K562 (cell line): ENCODE data around the gene N4BP2. TPM values are rescaled to one million over a fixed set of nuclear protein-coding genes. Genes with fewer than 3 reads are reported as not detected.

Experiments
- ADNP ChIP-seq: fragments of 200-800 bp; sonication (Bioruptor generic); IDR thresholded peaks from 2 replicates; pipeline ENCODE4 v1.6.1; 2016; ENCODE audit warnings: missing genetic modification characterization, missing compliant biosample characterization
- EP400 ChIP-seq: fragments of 450-650 bp; IDR thresholded peaks from 2 replicates; pipeline ENCODE4 v1.6.1; 2017; ENCODE audit warnings: antibody characterized with exemption, mild to moderate bottlenecking, moderate library complexity
- FOXJ3 ChIP-seq: sonication (generic); formaldehyde crosslinking; IDR thresholded peaks from 2 replicates; pipeline ENCODE4 v1.4.0; 2020; ENCODE audit warnings: mild to moderate bottlenecking, missing genetic modification reagents
- HMBOX1 ChIP-seq: sonication (generic); IDR thresholded peaks from 2 replicates; pipeline ENCODE4 v1.6.1; 2016
- ILK ChIP-seq: fragments of 450-650 bp; IDR thresholded peaks from 2 replicates; pipeline ENCODE4 v1.6.1; 2016; ENCODE audit warnings: missing genetic modification characterization, low read depth, mild to moderate bottlenecking, missing compliant biosample characterization, moderate library complexity, borderline replicate concordance
- NCOA1 ChIP-seq: fragments of 450-650 bp; IDR thresholded peaks from 2 replicates; pipeline ENCODE4 v1.6.1; 2016; ENCODE audit warnings: low read depth
- NCOA2 ChIP-seq, 2 experiments: fragments of 450-650 bp; IDR thresholded peaks; 2 replicates each; pipeline ENCODE4 v1.6.1; 2018; ENCODE audit warnings: mild to moderate bottlenecking in 2 of 2, moderate library complexity in 1 of 2; ENCODE audit not compliant: partially characterized antibody in 2 of 2
- RCOR1 ChIP-seq, 2 experiments: IDR thresholded peaks; 2 replicates each; pipeline ENCODE4 v1.6.1; 2012; ENCODE audit warnings: low read depth in 2 of 2, low read length in 2 of 2, borderline replicate concordance in 1 of 2, improper control_type of control experiment in 1 of 2
- TCF7 ChIP-seq: sonication (generic); IDR thresholded peaks from 2 replicates; pipeline ENCODE4 v1.6.1; 2016; ENCODE audit warnings: antibody characterized with exemption, borderline replicate concordance
- ZBTB17 ChIP-seq: fragments of 450-650 bp; formaldehyde crosslinking; IDR thresholded peaks from 2 replicates; pipeline ENCODE4 v1.4.0; 2020; ENCODE audit warnings: mild to moderate bottlenecking
- ZNF324 ChIP-seq: fragments of 250-450 bp; sonication (Bioruptor Pico); IDR thresholded peaks from 2 replicates; pipeline ENCODE4 v1.4.0; 2020; ENCODE audit warnings: mild to moderate bottlenecking
- ZNF436 ChIP-seq: fragments of 250-450, 450-650 bp; sonication (Bioruptor Pico); formaldehyde crosslinking; IDR thresholded peaks from 2 replicates; pipeline ENCODE4 v1.7.0; 2020; ENCODE audit warnings: mild to moderate bottlenecking
- ZNF507 ChIP-seq: conservative IDR thresholded peaks from 2 replicates; pipeline ENCODE4 v1.6.1; 2017; ENCODE audit warnings: missing genetic modification characterization, missing compliant biosample characterization
- polyA plus RNA-seq, 8 experiments: library from polyadenylated mRNA; depleted of rRNA in 4 of 8; stranded (reverse) in 5 of 8; unstranded in 3 of 8; fragments of >200 nt; fragmentation: Nextera tagmentation in 2 of 8; fragmentation: Illumina TruSeq in 1 of 8; extraction: Ambion mirVana in 2 of 8; extraction: Trizol in 1 of 8; gene quantifications; 2 replicates each; pipeline versions ENCODE4 v1.2.1 to v1.2.3, GENCODE V29; 2011 to 2014; ENCODE audit warnings: inconsistent platforms in 1 of 8, missing spikeins in 1 of 8
- total RNA-seq, 7 experiments: library from RNA; depleted of rRNA in 6 of 7; stranded (reverse); fragments of >200 nt in 6 of 7; fragmentation: Illumina TruSeq in 2 of 7; extraction: Trizol in 2 of 7; gene quantifications; 2 replicates each; pipeline versions ENCODE4 v1.2.1 to v1.2.3, GENCODE V29; 2011 to 2021; ENCODE audit warnings: low replicate concordance in 1 of 7
- TF ChIP-seq, protein P1 (sequence below), 2 experiments: fragments of 450-650 bp in 1 of 2; sonication (generic) in 1 of 2; formaldehyde crosslinking in 1 of 2; IDR thresholded peaks; 2 replicates each; pipeline versions ENCODE4 v1.7.1 to v1.9.0; 2016 to 2022; ENCODE audit warnings: inconsistent platforms in 1 of 2, mild to moderate bottlenecking in 1 of 2, missing genetic modification reagents in 1 of 2
- TF ChIP-seq, protein P2 (sequence below): sonication (generic); formaldehyde crosslinking; IDR thresholded peaks from 2 replicates; pipeline ENCODE4 v1.5.0; 2020; ENCODE audit warnings: missing genetic modification reagents

N4BP2 gene
- total and polyA plus RNA-seq, 9 of the 15 experiments (the other 6 are each of a cell fraction or from before 2014, with no cell fraction given), result 2.7 to 12.6 (median 7.6) TPM

DNA sequence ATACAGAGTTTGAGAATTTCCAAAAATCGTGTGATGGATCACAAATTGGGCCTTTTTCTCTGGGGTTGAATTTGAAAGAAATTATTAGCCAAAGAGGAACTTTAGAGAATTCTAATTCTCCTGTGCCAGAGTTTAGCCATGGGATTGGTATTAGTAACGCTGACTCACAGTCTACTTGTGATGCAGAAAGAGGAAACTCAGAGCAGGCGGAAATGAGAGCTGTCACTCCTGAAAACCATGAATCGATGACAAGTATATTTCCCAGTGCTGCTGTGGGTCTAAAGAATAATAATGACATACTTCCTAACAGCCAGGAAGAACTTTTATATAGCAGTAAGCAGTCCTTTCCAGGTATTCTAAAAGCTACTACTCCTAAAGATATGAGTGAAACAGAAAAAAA is 64.9 kb downstream of the N4BP2 start (continued):
- TF ChIP-seq, protein P1, sequence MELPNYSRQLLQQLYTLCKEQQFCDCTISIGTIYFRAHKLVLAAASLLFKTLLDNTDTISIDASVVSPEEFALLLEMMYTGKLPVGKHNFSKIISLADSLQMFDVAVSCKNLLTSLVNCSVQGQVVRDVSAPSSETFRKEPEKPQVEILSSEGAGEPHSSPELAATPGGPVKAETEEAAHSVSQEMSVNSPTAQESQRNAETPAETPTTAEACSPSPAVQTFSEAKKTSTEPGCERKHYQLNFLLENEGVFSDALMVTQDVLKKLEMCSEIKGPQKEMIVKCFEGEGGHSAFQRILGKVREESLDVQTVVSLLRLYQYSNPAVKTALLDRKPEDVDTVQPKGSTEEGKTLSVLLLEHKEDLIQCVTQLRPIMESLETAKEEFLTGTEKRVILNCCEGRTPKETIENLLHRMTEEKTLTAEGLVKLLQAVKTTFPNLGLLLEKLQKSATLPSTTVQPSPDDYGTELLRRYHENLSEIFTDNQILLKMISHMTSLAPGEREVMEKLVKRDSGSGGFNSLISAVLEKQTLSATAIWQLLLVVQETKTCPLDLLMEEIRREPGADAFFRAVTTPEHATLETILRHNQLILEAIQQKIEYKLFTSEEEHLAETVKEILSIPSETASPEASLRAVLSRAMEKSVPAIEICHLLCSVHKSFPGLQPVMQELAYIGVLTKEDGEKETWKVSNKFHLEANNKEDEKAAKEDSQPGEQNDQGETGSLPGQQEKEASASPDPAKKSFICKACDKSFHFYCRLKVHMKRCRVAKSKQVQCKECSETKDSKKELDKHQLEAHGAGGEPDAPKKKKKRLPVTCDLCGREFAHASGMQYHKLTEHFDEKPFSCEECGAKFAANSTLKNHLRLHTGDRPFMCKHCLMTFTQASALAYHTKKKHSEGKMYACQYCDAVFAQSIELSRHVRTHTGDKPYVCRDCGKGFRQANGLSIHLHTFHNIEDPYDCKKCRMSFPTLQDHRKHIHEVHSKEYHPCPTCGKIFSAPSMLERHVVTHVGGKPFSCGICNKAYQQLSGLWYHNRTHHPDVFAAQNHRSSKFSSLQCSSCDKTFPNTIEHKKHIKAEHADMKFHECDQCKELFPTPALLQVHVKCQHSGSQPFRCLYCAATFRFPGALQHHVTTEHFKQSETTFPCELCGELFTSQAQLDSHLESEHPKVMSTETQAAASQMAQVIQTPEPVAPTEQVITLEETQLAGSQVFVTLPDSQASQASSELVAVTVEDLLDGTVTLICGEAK (IDR thresholded peaks at IDR 0.05), result no peak
- TF ChIP-seq, protein P1 (CRISPR knock-in tag; IDR thresholded peaks at IDR 0.05), result no peak
- TF ChIP-seq NCOA1 (no peak), TCF7 (no peak), ZBTB17 (CRISPR knock-in tag) (no peak), ZNF507 (tag) (no peak), ZNF324 (CRISPR knock-in tag) (no peak), NCOA2 (IDR thresholded peaks at IDR 0.05; ENCODE audit: partially characterized antibody in 2 of 2) (no peak), ADNP (tag) (no peak), ZNF436 (CRISPR knock-in tag) (no peak), FOXJ3 (no peak), EP400 (peak; percentile 43), RCOR1 (IDR thresholded peaks at IDR 0.05; ENCODE audit: borderline replicate concordance in 1 of 2, low read depth in 2 of 2, low read length in 2 of 2) (no peak), HMBOX1 (0 out of 2 replicates have a peak, but pooled peaks have one; percentile 42), ILK (tag) (no peak)
- TF ChIP-seq, protein P2, sequence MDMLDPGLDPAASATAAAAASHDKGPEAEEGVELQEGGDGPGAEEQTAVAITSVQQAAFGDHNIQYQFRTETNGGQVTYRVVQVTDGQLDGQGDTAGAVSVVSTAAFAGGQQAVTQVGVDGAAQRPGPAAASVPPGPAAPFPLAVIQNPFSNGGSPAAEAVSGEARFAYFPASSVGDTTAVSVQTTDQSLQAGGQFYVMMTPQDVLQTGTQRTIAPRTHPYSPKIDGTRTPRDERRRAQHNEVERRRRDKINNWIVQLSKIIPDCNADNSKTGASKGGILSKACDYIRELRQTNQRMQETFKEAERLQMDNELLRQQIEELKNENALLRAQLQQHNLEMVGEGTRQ (CRISPR knock-in tag), result no peak
